H9 (cell line): ENCODE measurements around the gene UBE2A. TPM values are rescaled to one million over a fixed set of nuclear protein-coding genes. Genes with fewer than 3 reads are reported as not detected.

ENCODE experiments used
- DNase-seq: peaks from one replicate; pipeline ENCODE4 v3.0.0-alpha.2; 2017
- H2AFZ ChIP-seq: one replicate; pipeline ENCODE4 v1.6.1; 2013; ENCODE audit warnings: mild to moderate bottlenecking, low read length, control low read depth, moderate library complexity
- H2AK5ac ChIP-seq: 2 replicates; pipeline ENCODE4 v1.6.1; 2013; ENCODE audit warnings: low read length, control low read depth, mixed read lengths; ENCODE audit not compliant: insufficient read length
- H2BK120ac ChIP-seq: one replicate; pipeline ENCODE4 v1.6.1; 2013; ENCODE audit warnings: low read depth, mild to moderate bottlenecking, low read length, control low read depth, inconsistent platforms; ENCODE audit not compliant: poor library complexity, severe bottlenecking
- H2BK12ac ChIP-seq: 2 replicates; pipeline ENCODE4 v1.6.1; 2013; ENCODE audit warnings: low read length, control low read depth, mixed read lengths, low read depth; ENCODE audit not compliant: insufficient read length
- H2BK15ac ChIP-seq: 2 replicates; pipeline ENCODE4 v1.6.1; 2013; ENCODE audit warnings: low read depth, low read length, control low read depth
- H2BK20ac ChIP-seq: one replicate; pipeline ENCODE4 v1.6.1; 2013; ENCODE audit warnings: low read depth, mild to moderate bottlenecking, low read length, control low read depth, inconsistent platforms; ENCODE audit not compliant: poor library complexity, severe bottlenecking
- H2BK5ac ChIP-seq: 2 replicates; pipeline ENCODE4 v1.6.1; 2013; ENCODE audit warnings: low read length, control low read depth, mixed read lengths; ENCODE audit not compliant: insufficient read length
- H3K14ac ChIP-seq: 2 replicates; pipeline ENCODE4 v1.6.1; 2013; ENCODE audit warnings: low read length, control low read depth; ENCODE audit not compliant: insufficient read depth
- H3K18ac ChIP-seq: 2 replicates; pipeline ENCODE4 v1.6.1; 2013; ENCODE audit warnings: low read depth, mild to moderate bottlenecking, mixed read lengths, low read length, control low read depth; ENCODE audit not compliant: insufficient read length
- H3K23ac ChIP-seq: 2 replicates; pipeline ENCODE4 v1.6.1; 2013; ENCODE audit warnings: low read length, control low read depth, mixed read lengths, low read depth; ENCODE audit not compliant: insufficient read length
- H3K23me2 ChIP-seq: 2 replicates; pipeline ENCODE4 v1.6.1; 2013; ENCODE audit warnings: low read depth, mild to moderate bottlenecking, mixed read lengths, low read length, control low read depth; ENCODE audit not compliant: insufficient read length, poor library complexity, severe bottlenecking
- H3K27ac ChIP-seq: 2 replicates; pipeline ENCODE4 v1.5.1; 2013; ENCODE audit warnings: low read length, control low read depth, mixed read lengths, low read depth; ENCODE audit not compliant: insufficient read length
- H3K27me3 ChIP-seq: 2 replicates; pipeline ENCODE4 v1.6.1; 2013; ENCODE audit warnings: low read length, control low read depth, inconsistent platforms; ENCODE audit not compliant: insufficient read depth
- H3K4ac ChIP-seq: 2 replicates; pipeline ENCODE4 v1.6.1; 2013; ENCODE audit warnings: low read depth, mild to moderate bottlenecking, control low read depth, inconsistent platforms, low read length, moderate library complexity
- H3K4me1 ChIP-seq: 2 replicates; pipeline ENCODE4 v1.6.1; 2013; ENCODE audit warnings: low read length, control low read depth, inconsistent platforms; ENCODE audit not compliant: insufficient read depth
- H3K4me2 ChIP-seq: 2 replicates; pipeline ENCODE4 v1.6.1; 2013; ENCODE audit warnings: low read length, control low read depth, mixed read lengths; ENCODE audit not compliant: insufficient read length, insufficient read depth
- H3K56ac ChIP-seq: 2 replicates; pipeline ENCODE4 v1.6.1; 2013; ENCODE audit warnings: low read depth, mild to moderate bottlenecking, mixed read lengths, low read length, control low read depth; ENCODE audit not compliant: insufficient read length
- H3K79me1 ChIP-seq: 2 replicates; pipeline ENCODE4 v1.6.1; 2013; ENCODE audit warnings: low read depth, mild to moderate bottlenecking, moderate library complexity, low read length, control low read depth, inconsistent platforms; ENCODE audit not compliant: insufficient read depth, poor library complexity, severe bottlenecking
- H3K79me2 ChIP-seq: 2 replicates; pipeline ENCODE4 v1.6.1; 2013; ENCODE audit warnings: low read length, control low read depth, inconsistent platforms; ENCODE audit not compliant: insufficient read depth
- H3K9ac ChIP-seq: 2 replicates; pipeline ENCODE4 v1.6.1; 2013; ENCODE audit warnings: low read length, control low read depth, mixed read lengths; ENCODE audit not compliant: insufficient read length; ENCODE audit errors: extremely low read depth
- H3K9me3 ChIP-seq: one replicate; pipeline ENCODE4 v1.6.1; 2013; ENCODE audit warnings: low read depth, low read length, inconsistent platforms; ENCODE audit not compliant: control insufficient read depth
- H3T11ph ChIP-seq: one replicate; pipeline ENCODE4 v1.6.1; 2013; ENCODE audit warnings: mild to moderate bottlenecking, low read length, control low read depth, inconsistent platforms
- H4K20me1 ChIP-seq: one replicate; pipeline ENCODE4 v1.6.1; 2013; ENCODE audit not compliant: control insufficient read depth, insufficient read length, insufficient read depth
- H4K5ac ChIP-seq: 2 replicates; pipeline ENCODE4 v1.6.1; 2013; ENCODE audit warnings: low read depth, mild to moderate bottlenecking, mixed read lengths, low read length, control low read depth; ENCODE audit not compliant: insufficient read length
- H4K8ac ChIP-seq: replicated peaks from 2 replicates; pipeline ENCODE4 v1.6.1; 2013; ENCODE audit warnings: low read length, control low read depth, mixed read lengths, low read depth; ENCODE audit not compliant: insufficient read length
- H4K91ac ChIP-seq: 2 replicates; pipeline ENCODE4 v1.6.1; 2013; ENCODE audit warnings: low read depth, mild to moderate bottlenecking, moderate library complexity, mixed read lengths, low read length, control low read depth; ENCODE audit not compliant: insufficient read length
- H3K27ac Mint-ChIP-seq, 3 experiments: 2 replicates in 2 of 3; 3 replicates in 1 of 3; pipeline ENCODE4 v1.8.0; 2020 to 2021; ENCODE audit warnings: mixed read lengths in 3 of 3, mild to moderate bottlenecking in 1 of 3, moderate library complexity in 1 of 3
- H3K27me3 Mint-ChIP-seq: 2 replicates; pipeline ENCODE4 v1.8.0; 2021; ENCODE audit warnings: low read depth, mild to moderate bottlenecking, moderate library complexity, mixed read lengths
- H3K36me3 Mint-ChIP-seq, 3 experiments: 2 replicates in 2 of 3; 3 replicates in 1 of 3; pipeline ENCODE4 v1.8.0; 2020 to 2021; ENCODE audit warnings: low read depth in 3 of 3, mixed read lengths in 3 of 3; ENCODE audit not compliant: insufficient read depth in 1 of 3
- H3K4me1 Mint-ChIP-seq, 2 experiments: 2 replicates each; pipeline ENCODE4 v1.8.0; 2020; ENCODE audit warnings: mixed read lengths in 2 of 2
- H3K4me3 Mint-ChIP-seq, 2 experiments: 2 replicates in 1 of 2; 3 replicates in 1 of 2; pipeline ENCODE4 v1.8.0; 2020 to 2021; ENCODE audit warnings: mild to moderate bottlenecking in 2 of 2, mixed read lengths in 2 of 2, moderate library complexity in 1 of 2
- H3K9me3 Mint-ChIP-seq, 2 experiments: 2 replicates in 1 of 2; 3 replicates in 1 of 2; pipeline ENCODE4 v1.8.0; 2020; ENCODE audit warnings: mild to moderate bottlenecking in 2 of 2, mixed read lengths in 2 of 2, moderate library complexity in 1 of 2
- WGBS: extraction: QIAGEN DNeasy Blood & Tissue Kit; methylation state at CpG from one replicate; pipeline ENCODE4 v1.1.7; 2013; ENCODE audit warnings: missing lambda C conversion rate, low lambda C conversion rate, mixed read lengths; ENCODE audit not compliant: insufficient read length; ENCODE audit errors: extremely low coverage; 5-methylcytosine and 5-hydroxymethylcytosine counted together
- total RNA-seq: library from RNA; stranded (reverse); gene quantifications from 2 replicates; pipeline ENCODE4 v1.2.1, GENCODE V29; 2021
- TF ChIP-seq, protein P1 (sequence below): fragments of 200-600 bp; sonication (generic); conservative IDR thresholded peaks from 3 replicates; pipeline ENCODE4 v1.8.0; 2021; ENCODE audit warnings: antibody characterized with exemption, mild to moderate bottlenecking

The UBE2A gene
- total RNA-seq, 1 experiment from 2014 or later: 54.7 TPM

GRCh38 chrX:119602701-119603255 is 28.4 kb downstream of the UBE2A start:
- H3K18ac ChIP-seq: no peak overlapping the region
- H4K91ac ChIP-seq: no peak overlapping the region
- TF ChIP-seq, protein P1, sequence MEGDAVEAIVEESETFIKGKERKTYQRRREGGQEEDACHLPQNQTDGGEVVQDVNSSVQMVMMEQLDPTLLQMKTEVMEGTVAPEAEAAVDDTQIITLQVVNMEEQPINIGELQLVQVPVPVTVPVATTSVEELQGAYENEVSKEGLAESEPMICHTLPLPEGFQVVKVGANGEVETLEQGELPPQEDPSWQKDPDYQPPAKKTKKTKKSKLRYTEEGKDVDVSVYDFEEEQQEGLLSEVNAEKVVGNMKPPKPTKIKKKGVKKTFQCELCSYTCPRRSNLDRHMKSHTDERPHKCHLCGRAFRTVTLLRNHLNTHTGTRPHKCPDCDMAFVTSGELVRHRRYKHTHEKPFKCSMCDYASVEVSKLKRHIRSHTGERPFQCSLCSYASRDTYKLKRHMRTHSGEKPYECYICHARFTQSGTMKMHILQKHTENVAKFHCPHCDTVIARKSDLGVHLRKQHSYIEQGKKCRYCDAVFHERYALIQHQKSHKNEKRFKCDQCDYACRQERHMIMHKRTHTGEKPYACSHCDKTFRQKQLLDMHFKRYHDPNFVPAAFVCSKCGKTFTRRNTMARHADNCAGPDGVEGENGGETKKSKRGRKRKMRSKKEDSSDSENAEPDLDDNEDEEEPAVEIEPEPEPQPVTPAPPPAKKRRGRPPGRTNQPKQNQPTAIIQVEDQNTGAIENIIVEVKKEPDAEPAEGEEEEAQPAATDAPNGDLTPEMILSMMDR: no peak
- H3K4me2 ChIP-seq: no peak overlapping the region
- no peak overlapping the region for H3T11ph ChIP-seq
- no peak overlapping the region for H4K5ac ChIP-seq
- Mint-ChIP-seq H3K4me3 (no peak overlapping the region), H3K9me3 (peaks cover 51 to 52% of the 10 kb centered on the region in 2 experiments), H3K27me3 (peaks cover 19% of the 10 kb centered on the region), H3K27ac (no peak overlapping the region), H3K36me3 (peaks cover 13 to 26% (median 19%) of the 10 kb centered on the region in 3 experiments), H3K4me1 (peaks cover 15 to 16% of the 10 kb centered on the region in 2 experiments)
- no peak overlapping the region for H3K4ac ChIP-seq
- H2AFZ ChIP-seq: no peak overlapping the region
- no peak overlapping the region for H2BK12ac ChIP-seq
- H3K23ac ChIP-seq: no peak overlapping the region
- H3K9me3 ChIP-seq: peaks cover 12% of the 10 kb centered on the region
- peaks cover 8% of the 10 kb centered on the region for H3K23me2 ChIP-seq
- no peak overlapping the region for H3K9ac ChIP-seq
- H4K20me1 ChIP-seq: no peaks in the 10 kb centered on the region
- H3K27ac ChIP-seq: no peak overlapping the region
- H2BK120ac ChIP-seq: no peak overlapping the region
- H4K8ac ChIP-seq: no peak overlapping the region
- no peak overlapping the region for H3K56ac ChIP-seq
- no peaks in the 10 kb centered on the region; the same call in 1 of the 2 replicates for H3K4me1 ChIP-seq
- no peaks in the 10 kb centered on the region for H3K79me1 ChIP-seq
- no peak overlapping the region for H2AK5ac ChIP-seq
- no peak overlapping the region for H2BK5ac ChIP-seq
- H3K27me3 ChIP-seq: no peaks in the 10 kb centered on the region; the same call in 1 of the 2 replicates
- no peaks in the 10 kb centered on the region; the same call in 1 of the 2 replicates for H3K79me2 ChIP-seq
- whole genome bisulfite sequencing: no CpG with 5 or more reads among the region's 9 CpGs
- no peak overlapping the region for H2BK15ac ChIP-seq
- no peak overlapping the region for H3K14ac ChIP-seq
- no peak overlapping the region for H2BK20ac ChIP-seq
- no peak for DNase-seq
